ENCODE results near the gene CTNNA2. TPM values are rescaled to one million over a fixed set of nuclear protein-coding genes. Genes with fewer than 3 reads are reported as not detected.

Gene CTNNA2
- total RNA-seq, 4 donors from 2014 or later = not detected

DNA sequence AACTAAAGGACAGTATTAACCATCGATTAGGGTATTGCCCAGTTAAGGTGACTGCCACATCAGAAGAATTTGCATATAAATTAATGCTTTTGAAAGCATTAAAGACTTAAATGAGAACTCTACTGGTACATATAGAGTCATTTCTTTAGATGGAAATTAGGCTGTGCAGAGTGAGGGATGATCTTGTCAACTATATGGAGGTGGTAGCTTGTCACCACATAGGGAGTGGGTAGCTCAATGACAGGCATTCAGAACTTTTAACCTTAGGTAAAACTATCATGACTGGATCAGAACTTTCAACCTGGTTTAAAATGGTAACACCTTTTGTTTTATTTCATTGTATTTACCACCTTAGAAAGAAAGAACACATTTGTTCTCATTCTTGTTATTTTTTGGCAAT lies 1176.3 kb downstream of the CTNNA2 start:
- no peak for TF ChIP-seq CTCF (IDR thresholded peaks at IDR 0.05; ENCODE audit: low read depth)

Small RNAs within 50 kb of the gene (small RNA-seq; reads per million reads assigned to genes)
- gene MIR4264 (not detected), gene MIR8080 (not detected), gene RNU6-561P (not detected)

All from subcutaneous adipose tissue (tissue), 4 donors.